ENCODE measurements around the gene VMP1. TPM values are rescaled to one million over a fixed set of nuclear protein-coding genes. Genes with fewer than 3 reads are reported as not detected.
A peak's percentile ranks its signal among the peaks of the same experiment; 100 is the strongest.
"Not testable (repeated sequence)": the region's sequence is repeated elsewhere in the genome, so short reads cannot be mapped to it uniquely, and the experiment has no call there.

Gene VMP1
- total and polyA plus RNA-seq, 12 donors = 52.4 to 335 (median 130) TPM

DNA sequence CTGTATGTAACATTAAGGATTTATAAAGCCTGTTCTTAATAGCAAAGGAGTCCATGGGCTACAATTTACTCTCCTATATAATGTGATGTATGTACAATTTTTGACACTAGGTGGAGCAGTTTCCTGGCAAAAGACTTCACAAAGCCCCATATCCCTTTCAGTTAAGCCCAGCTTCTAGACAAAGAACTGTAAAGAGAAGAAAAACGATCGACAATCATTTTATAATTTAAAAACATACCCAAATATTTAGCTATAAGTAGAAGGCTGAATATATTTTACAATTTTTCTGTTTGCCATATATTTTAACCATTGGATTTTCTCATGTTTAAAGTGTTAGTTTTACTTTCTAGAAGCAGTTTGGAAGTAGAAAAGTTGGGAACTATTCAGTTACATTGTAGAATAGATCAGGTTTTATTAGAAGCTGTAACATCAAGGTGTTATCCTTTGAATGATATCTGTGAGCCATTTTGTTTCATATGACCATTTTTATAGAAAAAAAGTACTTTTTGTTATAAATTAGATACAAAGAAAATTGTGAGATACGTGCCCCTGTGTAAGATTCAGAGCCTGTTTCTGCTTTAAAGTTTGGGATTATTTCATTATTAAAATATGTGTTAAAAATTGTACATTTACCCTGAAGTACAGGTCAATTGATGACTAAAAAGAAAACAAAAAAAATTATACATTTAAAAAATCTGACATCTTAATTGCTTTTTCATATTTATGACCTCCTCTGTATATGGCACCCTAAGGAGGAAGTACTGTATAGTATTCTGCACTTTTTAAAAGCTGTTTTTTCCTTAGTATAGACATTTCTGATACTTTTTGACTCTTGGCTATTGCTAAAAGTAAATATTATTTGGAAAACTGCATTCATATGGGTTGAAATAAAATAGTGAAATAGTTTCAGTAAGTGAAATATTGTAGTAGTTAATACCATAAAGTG, 46.3 kb downstream of the VMP1 start:
- Histone ChIP-seq H3K27ac (peak overlapping the region; percentile 37 to 86 (median 58)), H3K36me3 (replicated peaks in 1 of 2) (no peaks in the 10 kb centered on the region), H3K27me3 (no peaks in the 10 kb centered on the region), H3K4me3 (peak overlapping the region in 1 of 4 donors; percentile 21), H3K4me1 (replicated peaks in 1 of 2) (peaks cover 22 to 43% of the 10 kb centered on the region in 2 donors), H3K9me3 (replicated peaks in 1 of 3) (no peaks in the 10 kb centered on the region)
- intact Hi-C loops (cut with DNase I) = no loop called here
- peak in 1 of 7 donors; percentile 47 for DNase-seq
- TF ChIP-seq, protein P1, sequence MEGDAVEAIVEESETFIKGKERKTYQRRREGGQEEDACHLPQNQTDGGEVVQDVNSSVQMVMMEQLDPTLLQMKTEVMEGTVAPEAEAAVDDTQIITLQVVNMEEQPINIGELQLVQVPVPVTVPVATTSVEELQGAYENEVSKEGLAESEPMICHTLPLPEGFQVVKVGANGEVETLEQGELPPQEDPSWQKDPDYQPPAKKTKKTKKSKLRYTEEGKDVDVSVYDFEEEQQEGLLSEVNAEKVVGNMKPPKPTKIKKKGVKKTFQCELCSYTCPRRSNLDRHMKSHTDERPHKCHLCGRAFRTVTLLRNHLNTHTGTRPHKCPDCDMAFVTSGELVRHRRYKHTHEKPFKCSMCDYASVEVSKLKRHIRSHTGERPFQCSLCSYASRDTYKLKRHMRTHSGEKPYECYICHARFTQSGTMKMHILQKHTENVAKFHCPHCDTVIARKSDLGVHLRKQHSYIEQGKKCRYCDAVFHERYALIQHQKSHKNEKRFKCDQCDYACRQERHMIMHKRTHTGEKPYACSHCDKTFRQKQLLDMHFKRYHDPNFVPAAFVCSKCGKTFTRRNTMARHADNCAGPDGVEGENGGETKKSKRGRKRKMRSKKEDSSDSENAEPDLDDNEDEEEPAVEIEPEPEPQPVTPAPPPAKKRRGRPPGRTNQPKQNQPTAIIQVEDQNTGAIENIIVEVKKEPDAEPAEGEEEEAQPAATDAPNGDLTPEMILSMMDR (IDR thresholded peaks at IDR 0.05) = peak; percentile 60 to 83 (median 79)
- TF ChIP-seq POLR2A (IDR thresholded peaks at IDR 0.05) = no peak
- WGBS, 4 donors = 23 to 28% (median 26%) methylated on average over 3 of the region's 3 CpGs

GRCh38 chr17:59754552-59754951, 47.1 kb downstream of the VMP1 start:
- H3K4me3 ChIP-seq = no peak overlapping the region
- TF ChIP-seq POLR2A (IDR thresholded peaks at IDR 0.05) = no peak
- TF ChIP-seq, protein P1 (IDR thresholded peaks at IDR 0.05) = no peak
- peak overlapping the region; percentile 37 to 86 (median 58) for H3K27ac ChIP-seq
- H3K36me3 ChIP-seq (replicated peaks in 1 of 2) = no peaks in the 10 kb centered on the region
- no peaks in the 10 kb centered on the region for H3K9me3 ChIP-seq (replicated peaks in 1 of 3)
- no peaks in the 10 kb centered on the region for H3K27me3 ChIP-seq
- peaks cover 22 to 43% of the 10 kb centered on the region in 2 donors for H3K4me1 ChIP-seq (replicated peaks in 1 of 2)
- intact Hi-C loops (cut with DNase I) = no loop called here
- peak in 2 of 7 donors; percentile 50 to 52 for DNase-seq

- intact Hi-C loops (cut with DNase I); H3K4me3 ChIP-seq; DNase-seq; H3K27me3 ChIP-seq; H3K36me3 ChIP-seq (replicated peaks in 1 of 2); H3K9me3 ChIP-seq (replicated peaks in 1 of 3): not testable (repeated sequence)
- 90 to 93% (median 93%) methylated on average over 12 of the region's 12 CpGs for WGBS, 4 donors
- H3K4me1 ChIP-seq (replicated peaks in 1 of 2) = peaks cover 22 to 43% of the 10 kb centered on the region in 2 donors
- peak overlapping the region in 4 of 5 donors; percentile 37 to 86 (median 70) for H3K27ac ChIP-seq
Observed at GRCh38 chr17:59755069-59755468, 47.6 kb downstream of the VMP1 start.

- no peak for DNase-seq
- TF ChIP-seq POLR2A (IDR thresholded peaks at IDR 0.05) = no peak
- TF ChIP-seq, protein P1 (IDR thresholded peaks at IDR 0.05) = no peak
- no peaks in the 10 kb centered on the region for H3K27me3 ChIP-seq
- WGBS, 4 donors = 34 to 51% (median 35%) methylated on average over 3 of the region's 3 CpGs
- intact Hi-C loops (cut with DNase I) = no loop called here
- peaks cover 22 to 43% of the 10 kb centered on the region in 2 donors for H3K4me1 ChIP-seq (replicated peaks in 1 of 2)
- H3K4me3 ChIP-seq = no peak overlapping the region
- H3K36me3 ChIP-seq (replicated peaks in 1 of 2) = no peaks in the 10 kb centered on the region
- no peaks in the 10 kb centered on the region for H3K9me3 ChIP-seq (replicated peaks in 1 of 3)
- peak overlapping the region; percentile 2 to 86 (median 63) for H3K27ac ChIP-seq
Observed at GRCh38 chr17:59756236-59756818, 48.9 kb downstream of the VMP1 start.
